HG03439 (cell line): ENCODE data around the gene ARHGEF28.
A peak's percentile ranks its signal among the peaks of the same experiment; 100 is the strongest.

ENCODE experiments used
- ATAC-seq: cut with Tn5 transposase; IDR thresholded peaks from one replicate; pipeline ENCODE4 v1.9.1; 2021; ENCODE audit warnings: mild to moderate bottlenecking, moderate library complexity; ENCODE audit not compliant: unreplicated experiment

ARHGEF28 gene

DNA sequence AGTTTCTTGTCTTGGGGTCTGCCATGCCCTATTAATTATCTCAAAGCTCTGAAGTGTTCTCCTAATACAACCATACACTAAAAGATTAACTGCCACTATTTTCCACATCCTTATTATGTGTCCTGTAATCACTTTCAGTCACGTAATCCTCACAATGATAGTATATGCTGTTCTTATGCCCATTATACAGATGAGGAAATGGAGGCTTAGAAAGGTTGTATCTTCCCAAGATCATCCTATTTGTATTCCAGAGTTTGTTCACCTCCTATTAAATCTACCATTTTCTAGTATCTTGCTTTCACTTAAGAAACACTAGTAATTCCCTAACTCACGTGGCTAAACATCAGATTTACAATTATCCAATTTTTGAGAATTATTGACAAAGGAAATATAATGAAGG is 2.9 kb upstream of the ARHGEF28 start:
- no peak for ATAC-seq

DNA sequence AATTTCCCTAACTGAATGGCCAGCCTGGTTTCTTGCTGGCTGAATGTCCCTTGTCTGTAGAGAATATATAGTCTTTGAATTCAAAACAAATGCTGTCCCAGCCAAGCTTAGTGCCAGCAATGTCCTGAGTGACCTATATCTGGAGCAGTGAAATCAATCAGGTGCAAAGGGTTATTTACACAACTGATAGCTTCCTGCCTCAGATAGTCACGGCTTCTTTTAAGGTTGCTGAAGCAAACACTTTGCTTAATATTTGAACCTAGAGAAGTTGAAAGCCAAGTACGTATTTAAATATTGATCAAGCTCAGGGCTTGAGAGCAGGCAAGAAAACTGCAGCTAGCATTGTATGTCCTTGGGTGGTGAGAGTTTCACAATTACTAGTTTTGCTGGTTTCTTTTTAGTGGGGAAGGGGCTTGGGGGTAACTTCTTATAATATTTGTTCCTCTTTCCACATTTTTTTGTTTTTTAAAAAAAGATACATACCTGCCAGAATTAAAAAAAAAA is 2.0 kb upstream of the ARHGEF28 start:
- ATAC-seq = no peak

DNA sequence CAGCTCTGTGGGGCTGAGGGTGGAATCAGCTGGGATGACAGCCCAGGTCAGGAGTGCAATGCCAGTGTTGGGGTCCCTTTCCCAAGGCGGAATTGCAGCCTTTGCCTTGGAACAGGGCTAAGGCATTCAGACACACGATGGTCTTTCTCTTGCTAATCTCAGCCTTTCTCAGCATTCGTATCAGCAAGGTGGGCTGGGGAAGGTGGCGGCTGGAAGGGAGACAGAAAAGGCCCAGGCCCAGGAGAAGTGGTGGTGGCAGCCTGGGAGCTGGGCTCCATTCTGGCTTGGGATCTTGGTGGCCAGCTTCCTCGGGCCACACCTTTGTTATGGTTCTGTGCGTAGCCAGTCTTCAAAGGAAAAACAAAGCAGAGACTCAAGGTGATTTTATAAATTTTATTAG is 1.1 kb upstream of the ARHGEF28 start:
- no peak for ATAC-seq

DNA sequence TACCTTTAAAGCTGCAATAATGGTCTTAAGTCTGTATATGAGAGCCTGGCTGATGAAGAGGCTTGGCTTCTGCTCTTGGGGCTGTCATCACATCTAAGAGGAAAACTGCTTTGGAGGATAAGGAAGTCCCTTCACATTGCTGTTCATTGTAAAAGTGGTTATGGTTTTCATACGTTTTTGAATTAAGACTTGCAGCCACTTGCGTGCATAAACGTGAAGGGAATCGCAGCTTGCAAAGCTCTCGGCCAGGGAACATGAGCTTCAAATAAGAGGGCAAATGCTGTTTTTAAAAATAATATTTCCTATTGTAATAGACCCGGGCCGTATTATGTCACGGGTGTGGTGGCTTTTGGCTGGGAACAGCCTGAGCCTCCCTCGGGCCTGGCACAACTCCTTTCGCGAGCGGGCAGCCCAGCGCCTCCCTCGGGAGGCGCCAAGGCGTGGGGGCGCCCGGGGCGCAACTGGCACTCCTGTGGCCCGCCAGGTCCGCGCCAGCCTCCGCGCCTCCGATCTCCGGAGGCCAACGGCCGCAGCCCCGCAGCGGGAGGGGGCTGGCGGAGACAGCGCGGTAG is 538 bp upstream of the ARHGEF28 start:
- peak; percentile 24 for ATAC-seq

DNA sequence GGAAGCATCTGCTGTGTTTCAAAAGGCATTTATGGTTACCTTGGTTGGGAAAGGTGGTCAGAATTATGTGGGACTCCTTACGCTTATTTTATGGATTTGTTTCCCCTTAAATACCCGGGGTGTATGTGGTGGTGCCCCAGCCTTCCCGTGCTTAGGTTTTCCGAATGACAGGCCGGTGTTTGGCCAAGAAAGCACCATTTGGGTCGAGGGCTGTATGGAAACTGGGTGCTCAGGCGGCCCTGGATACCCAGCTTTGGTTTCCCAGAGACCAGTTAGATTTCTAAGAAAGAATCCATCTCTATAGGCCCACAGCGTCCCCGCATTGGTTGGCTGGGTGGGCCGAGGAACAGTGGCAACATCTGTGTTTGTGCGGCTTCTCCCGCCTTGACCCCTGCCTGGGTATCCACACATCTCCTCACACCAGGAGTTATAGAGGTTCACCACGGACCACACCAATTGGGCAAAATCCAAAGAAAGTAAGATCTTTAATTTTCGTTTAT is 868 bp downstream of the ARHGEF28 start:
- ATAC-seq = no peak

DNA sequence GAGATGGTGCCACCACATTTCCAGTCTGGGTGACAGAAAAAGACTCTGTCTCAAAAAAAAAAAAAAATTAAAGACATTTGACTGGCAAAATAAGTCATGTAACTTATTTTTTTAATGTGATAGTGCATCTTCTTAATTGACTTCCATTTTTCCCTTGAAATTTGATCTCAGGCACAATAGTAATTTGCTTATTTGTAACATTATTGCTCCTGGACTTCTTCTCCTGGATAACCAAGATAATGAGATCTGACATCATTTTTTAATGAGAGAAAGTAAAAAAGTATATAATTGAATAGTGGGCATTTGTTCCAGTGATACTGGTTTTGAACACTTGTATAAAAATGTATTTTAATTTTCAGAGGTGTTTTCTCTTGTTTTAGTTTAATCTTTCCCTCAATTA is 3.5 kb downstream of the ARHGEF28 start:
- ATAC-seq = no peak

DNA sequence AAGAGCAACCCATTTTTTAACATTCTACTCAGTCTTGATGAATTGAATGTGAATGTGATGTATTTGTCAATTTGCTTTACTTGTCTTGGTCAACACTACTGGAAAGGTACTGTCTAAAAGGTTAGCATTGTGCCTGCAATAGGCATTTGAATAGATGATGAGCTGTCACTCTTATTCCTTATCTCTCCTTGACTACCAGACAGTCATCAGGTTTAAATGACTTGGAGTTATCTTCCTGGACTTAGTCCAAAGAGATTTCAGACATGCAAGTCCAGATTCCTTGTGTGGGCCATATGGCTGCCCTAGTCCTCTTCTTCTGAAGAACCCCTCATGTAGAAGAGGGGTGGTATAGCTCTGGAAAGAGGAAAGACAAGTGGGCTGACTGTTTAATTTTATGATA is 4.8 kb downstream of the ARHGEF28 start:
- no peak for ATAC-seq

DNA sequence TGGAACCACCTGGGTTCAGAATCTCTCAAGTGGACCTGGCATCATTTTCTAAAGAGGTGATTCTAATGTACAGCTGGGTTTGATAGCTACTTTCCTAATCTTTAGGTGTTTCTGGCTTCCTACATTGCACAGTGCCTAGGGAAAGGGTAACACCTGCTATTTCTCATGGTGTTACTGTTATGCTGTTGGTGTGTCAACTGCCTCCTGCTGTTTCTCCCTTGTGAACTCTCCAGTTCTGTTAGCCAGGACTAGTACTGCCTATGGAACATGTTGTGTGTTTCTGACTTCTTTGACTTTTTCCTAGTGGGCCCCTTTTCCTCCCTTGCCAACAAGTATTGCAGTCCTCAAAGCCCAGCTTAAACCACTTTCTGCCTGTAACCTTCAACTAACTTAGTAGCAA is 5.5 kb downstream of the ARHGEF28 start:
- ATAC-seq = no peak

DNA sequence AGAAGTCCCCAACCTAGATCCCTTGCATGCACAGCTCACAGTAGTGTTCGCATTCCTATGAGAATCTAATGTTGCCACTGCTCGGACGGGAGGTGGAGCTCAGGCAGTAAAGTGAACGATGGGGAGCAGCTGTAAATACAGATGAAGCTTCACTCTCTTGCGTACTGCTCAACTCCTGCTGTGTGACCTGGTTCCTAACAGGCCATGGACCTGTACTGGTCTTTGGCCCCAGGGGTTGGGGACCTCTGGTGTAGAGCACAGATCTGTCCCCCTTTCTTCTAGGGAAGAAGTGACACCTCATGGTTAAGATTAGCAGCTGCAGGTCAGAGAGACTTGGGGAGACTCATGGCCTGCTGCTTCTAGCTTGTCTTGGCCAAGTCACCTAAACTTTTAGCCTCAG is 7.1 kb downstream of the ARHGEF28 start:
- no peak for ATAC-seq

DNA sequence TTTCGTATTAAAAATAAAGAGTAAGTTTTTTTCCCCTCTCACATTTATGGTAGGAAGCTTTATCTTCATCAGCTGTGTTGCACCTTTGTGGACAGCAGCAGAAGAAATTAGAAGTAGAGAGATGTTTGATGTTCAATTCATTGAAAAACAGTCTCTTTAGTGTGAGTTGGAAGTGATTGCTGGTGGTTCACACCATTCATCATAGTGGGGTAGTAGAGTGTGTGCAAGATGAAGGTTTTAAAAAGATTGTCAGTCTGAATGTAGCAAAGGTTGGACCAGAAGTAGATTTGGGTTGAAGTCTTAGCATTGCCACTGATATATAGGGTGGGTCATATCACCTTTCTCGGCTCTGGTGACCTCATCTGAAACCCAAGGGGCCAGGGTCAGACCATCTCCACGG is 10.4 kb downstream of the ARHGEF28 start:
- no peak for ATAC-seq

DNA sequence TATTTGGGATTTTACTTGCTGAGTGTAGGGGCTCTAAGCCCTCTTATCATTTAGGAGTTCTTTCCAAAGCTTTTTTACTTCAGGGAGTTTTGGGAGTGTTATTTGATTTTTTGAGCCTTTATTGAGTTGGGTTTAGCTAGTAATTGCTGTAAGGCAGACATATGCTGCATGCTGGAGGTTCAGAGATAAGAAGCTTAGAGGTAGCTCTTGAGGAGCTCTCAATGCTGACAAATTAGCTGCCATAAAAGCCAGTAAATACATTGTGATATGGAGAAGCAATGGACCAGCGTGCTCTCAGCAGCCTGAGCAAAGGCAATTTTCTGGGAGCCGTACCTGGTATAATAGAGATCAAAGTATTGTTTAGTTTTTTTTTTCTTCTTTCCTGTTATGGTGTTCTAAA is 11.6 kb downstream of the ARHGEF28 start:
- ATAC-seq = no peak

DNA sequence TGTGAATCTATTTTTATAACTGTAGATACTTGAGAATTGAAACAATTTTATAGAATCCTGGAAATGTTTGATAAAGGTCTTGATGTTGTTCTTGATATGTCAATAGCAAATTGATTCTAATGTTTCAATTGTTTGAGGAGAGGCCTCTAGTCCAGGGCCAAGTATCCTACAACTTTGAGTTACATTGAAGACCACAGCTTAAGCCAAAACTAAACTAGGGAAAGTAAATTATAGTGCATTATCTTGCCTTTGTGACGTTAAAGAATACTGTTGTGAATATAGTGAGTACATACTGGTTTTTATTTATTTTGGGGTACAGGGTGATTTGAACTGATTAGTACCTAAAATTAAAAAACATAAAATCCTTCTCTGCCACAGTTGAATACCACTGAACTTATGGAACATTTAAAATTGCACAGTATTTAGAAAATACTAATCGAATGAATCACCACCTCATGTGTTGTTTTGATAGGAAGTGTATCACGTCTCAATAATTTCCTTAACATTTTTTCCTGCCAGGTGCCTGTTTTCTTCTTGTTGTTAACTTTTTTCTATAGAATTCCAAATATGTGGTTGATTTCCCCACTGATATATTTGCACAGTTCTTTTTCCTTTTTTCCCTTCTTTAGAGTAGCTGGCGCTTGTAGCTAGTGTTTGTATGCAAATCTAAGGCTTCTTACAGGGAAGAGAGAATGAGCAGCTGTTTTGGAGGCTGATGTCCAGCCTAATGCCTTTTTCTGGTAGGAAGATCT is 12.5 kb downstream of the ARHGEF28 start:
- ATAC-seq = no peak

DNA sequence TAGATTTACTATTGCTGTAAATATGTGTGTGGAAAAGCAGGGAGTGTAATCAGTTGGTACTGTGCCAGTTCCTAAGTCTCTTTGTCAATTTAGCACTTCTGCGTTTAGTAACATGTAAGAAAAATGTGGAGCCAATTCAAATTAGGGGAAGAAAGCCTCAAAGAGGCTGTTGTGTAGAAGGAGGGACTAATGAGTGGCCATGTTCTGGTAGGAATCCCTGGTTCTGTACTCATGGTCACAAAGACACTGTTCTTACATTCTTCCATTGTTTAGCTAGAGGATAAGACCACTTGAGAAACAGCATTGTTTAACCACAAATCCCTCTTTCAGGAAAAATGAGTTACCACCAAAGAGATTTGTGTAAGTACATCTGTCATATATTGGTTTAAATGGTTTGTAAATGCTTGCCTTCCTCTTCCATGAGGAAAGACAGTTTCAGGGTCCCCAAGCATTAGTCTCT is 14.9 kb downstream of the ARHGEF28 start:
- no peak for ATAC-seq

DNA sequence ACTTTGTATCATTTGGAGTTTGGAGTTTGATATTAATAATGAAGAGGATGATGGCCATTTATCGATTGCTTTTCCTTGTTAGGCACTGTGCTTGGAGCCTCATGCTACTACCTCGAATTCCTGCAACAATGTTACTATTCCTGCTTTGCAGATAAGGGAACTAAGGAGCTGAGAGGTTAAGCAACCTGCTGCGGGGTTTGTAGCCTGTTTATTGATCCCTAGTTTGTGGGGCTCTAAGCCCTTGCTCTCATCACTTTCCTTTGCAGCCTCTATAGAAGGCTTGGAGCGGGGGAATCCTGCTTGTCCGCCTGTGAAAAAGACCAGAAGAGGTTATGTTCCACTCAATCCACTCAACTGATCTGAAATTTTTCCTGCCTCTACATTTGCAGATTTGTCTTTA is 15.8 kb downstream of the ARHGEF28 start:
- ATAC-seq = no peak

DNA sequence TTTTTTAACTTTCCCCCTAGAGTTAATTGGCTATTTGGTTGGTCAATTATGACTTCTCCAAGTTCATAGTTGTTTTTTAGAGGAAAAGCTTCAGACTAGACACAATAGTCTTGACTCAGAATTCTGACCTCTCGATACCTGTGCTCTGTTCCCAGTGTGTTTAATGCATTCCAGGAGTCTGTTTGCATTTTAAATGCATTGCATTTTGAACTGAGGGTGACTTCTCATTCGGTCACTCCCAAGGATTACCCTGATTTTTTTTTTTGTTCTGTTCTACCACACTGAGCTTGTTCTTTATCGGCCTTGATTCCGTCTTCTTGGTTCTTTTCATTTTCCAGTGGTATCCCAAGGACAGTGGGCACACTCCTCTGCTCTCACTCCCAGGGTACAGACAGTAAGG is 16.3 kb downstream of the ARHGEF28 start:
- no peak for ATAC-seq

DNA sequence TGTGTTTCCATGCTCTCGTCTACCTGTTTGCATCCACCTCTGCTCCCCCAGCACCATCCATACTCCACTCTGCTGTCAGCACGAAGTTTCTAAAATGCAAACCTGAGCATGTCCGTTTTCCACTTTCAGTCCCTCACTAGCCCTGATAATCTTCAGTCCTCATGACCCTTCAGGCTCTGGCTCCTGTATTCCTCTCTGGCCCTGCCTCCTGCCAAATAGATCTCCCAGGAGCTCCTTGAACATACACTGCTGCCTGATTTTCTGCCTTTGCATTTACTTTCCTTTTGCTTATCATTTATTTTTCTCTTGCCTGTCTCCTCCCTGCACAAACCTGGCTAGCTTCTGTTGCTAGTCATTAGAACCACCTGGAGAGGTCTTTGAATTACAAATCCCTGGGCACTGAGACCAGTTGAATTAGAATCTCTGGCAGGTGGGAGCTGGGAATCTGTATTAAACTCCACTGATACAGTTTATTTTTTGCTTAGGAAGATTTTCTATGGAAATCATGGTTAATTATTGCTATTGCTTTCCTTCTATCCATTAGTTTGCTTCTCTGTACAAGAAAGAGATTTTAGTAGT is 18.5 kb downstream of the ARHGEF28 start:
- no peak for ATAC-seq

DNA sequence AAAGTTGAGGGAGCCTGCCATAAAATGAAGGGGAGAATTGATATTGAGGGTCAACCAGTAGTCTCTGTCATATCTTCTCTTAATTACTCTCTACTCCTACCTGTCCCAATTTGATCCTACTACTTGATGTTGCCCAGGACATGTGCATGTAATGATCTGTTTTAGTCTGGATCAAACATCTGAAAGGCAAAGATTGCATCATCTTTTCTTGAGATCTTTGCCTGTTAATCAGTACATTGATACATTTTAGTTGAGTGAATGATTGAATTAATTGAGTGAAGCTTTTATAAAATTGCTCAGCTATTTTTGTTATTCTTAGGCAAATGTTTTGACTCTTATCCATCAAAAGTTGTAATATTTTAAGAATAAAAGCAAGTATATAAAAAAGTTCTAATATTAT is 21.7 kb downstream of the ARHGEF28 start:
- ATAC-seq = no peak

DNA sequence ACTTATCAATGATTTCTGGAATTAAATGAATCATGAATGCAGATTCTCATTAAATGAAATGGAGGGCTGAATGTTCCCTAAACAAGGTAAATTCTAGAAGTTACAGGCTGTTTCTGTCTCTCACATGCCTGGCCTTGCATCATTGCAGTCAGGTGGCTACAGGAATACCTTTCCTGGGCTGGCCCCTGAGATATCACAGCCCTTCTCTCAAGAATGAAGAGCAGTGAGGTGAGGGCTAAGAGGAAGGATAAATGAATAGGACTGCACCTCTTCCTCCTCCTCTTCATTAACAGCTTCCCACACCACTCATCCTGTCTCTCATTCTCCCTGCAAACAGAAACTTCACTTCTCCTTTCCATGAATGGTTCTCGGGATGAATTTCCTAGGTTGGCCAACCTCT is 22.5 kb downstream of the ARHGEF28 start:
- no peak for ATAC-seq

DNA sequence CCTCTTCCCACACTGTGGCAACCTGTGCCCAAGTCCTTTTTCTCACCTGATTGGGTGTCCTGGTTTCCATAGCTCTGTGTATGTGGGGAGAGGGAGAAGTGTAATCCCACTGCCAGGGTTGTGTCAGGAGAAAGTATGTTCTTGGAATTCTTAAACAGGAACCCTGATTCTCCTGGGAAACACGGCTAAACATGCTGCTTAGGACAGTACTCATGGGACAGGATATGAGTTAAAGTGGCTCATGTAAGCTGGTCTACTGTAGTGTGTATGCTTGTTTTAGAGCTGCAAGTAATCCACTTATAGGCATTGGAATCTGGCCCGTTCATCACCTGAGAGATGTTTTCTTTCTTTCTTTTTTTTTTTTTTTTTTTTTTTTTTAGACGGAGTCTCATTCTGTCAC is 23.9 kb downstream of the ARHGEF28 start:
- no peak for ATAC-seq

DNA sequence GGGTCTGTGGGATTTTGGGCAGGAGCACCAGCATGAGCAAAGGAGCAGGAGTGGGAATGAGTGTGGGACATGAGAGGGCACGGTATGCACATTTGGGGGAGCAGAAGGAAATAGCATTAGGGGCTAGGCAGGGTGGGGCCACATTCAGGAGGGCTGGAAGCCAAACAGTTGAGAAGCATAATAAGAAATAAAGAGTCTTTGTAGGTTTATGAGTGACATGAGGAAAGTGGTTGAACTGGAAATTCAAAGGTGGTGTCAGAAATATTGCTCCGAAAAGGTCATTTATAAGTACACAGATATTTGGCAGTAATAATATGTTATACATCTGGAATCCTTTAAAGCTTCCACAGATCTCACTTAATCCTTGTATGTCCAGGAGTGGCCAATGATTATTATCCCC is 26.4 kb downstream of the ARHGEF28 start:
- no peak for ATAC-seq

DNA sequence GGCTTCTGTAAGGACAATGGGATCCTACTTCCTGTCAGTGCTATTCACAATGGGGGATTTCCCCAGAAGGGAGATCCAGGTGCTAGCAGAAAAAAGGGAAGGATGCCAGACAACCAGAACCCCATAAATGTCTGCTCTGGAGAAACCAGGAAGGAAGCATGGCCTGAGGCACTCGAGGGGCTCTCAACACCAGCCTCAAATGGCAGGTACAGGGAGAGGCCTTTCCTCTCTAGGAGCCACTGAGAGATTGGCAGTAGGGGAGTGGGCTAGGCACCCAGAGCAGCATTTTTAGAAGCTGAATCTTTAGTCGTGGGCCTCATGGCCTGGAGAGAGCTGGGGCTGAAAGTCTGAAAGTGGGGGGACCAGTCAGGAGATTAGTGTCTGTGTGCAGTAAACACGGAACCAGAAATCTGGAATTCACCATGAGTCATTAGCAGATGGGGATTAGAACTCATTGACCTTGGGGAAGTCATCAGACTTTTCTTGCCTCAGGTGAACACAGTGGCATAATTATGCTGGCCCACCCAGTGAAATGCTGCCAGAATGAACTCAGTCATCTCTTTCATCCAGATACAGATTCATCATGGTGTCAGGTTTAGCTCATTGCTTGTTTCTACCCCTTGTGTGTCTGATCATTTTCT is 28.3 kb downstream of the ARHGEF28 start:
- ATAC-seq = peak; percentile 54
